ENCODE data around the gene TLCD3A.

DNA sequence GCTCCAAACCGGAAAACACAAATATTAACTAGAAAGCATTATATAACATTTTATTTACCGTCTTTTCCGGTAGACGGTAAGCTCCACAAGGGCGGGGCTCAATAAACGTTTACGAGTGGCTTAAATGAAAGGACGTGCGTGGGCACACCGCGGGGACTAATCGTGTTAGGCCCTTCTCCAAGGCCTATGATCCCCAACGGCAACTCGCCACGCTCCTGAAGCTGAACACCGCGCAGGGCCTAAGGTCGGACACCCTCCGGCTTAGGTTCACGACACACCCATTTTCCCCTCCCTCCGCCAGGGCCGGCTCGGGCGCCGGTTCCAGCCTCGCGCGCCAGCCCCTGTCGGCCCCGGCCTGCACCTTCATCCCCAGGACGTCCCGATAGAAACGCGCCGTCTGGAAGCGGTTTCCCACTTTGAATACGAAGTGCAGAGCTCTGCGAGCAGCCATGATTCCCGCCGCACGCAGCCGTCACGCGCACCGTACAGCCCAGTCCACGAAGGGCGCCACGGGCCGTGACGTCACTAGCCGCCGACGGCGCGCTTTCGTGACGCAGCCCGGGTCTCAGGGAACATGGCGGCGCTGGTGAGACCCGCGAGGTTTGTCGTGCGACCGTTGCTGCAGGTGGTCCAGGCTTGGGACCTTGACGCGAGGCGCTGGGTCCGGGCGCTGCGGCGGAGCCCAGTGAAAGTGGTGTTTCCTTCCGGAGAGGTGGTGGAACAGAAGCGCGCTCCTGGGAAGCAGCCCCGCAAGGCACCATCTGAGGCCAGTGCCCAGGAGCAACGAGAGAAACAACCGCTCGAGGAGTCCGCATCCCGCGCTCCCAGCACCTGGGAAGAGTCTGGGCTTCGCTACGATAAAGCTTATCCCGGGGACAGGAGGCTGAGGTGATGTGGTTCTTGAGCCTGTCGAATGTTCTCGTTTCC, 49.7 kb downstream of the TLCD3A start, which contains the start of the genes GLOD4 and MRM3:
- TF ChIP-seq CTCF (IDR thresholded peaks at IDR 0.05), result peak in 3 of 6 experiments; percentile 23 to 45 (median 23)
- peak in 1 of 2 donors; percentile 67 for TF ChIP-seq POLR2A (IDR thresholded peaks at IDR 0.05)

Data from thyroid gland (tissue), 4 donors.